WTC11 (cell line): ENCODE results near the gene COL4A2. TPM values are rescaled to one million over a fixed set of nuclear protein-coding genes. Genes with fewer than 3 reads are reported as not detected.

ENCODE experiments used
- ATAC-seq: fragments of 200-7000 bp; cut with Tn5 transposase; 2 replicates; pipeline ENCODE4 v1.10.0; 2021; ENCODE audit warnings: mild to moderate bottlenecking, moderate library complexity
- CTCF ChIA-PET: fragments of 300-600 bp; sonication (Branson Sonifier 250); formaldehyde crosslinking; loops from one replicate; lab custom pipeline; 2021; ENCODE audit warnings: antibody characterized with exemption; lab: Charles Lee
- POLR2A ChIA-PET: fragments of 350-600 bp; sonication (Branson Sonifier 250); formaldehyde crosslinking; loops from one replicate; lab custom pipeline; 2021; ENCODE audit warnings: antibody characterized with exemption; lab: Charles Lee
- DNase-seq: peaks from one replicate; pipeline ENCODE4 v3.0.0; 2021; ENCODE audit warnings: low spot score
- H3K27ac Mint-ChIP-seq: 2 replicates; pipeline ENCODE4 v1.8.0; 2021; ENCODE audit warnings: mixed read lengths
- H3K27me3 Mint-ChIP-seq: 2 replicates; pipeline ENCODE4 v1.8.0; 2021; ENCODE audit warnings: low read depth, mild to moderate bottlenecking, moderate library complexity, mixed read lengths
- H3K36me3 Mint-ChIP-seq: 2 replicates; pipeline ENCODE4 v1.8.0; 2021; ENCODE audit warnings: mixed read lengths
- H3K4me1 Mint-ChIP-seq: 2 replicates; pipeline ENCODE4 v1.8.0; 2022; ENCODE audit warnings: mixed read lengths
- H3K4me3 Mint-ChIP-seq: 2 replicates; pipeline ENCODE4 v1.8.0; 2021; ENCODE audit warnings: mild to moderate bottlenecking, moderate library complexity, mixed read lengths
- H3K9me3 Mint-ChIP-seq: 2 replicates; pipeline ENCODE4 v1.8.0; 2021; ENCODE audit warnings: mixed read lengths
- CBFB ChIP-seq: sonication (generic); formaldehyde crosslinking; IDR thresholded peaks from 2 replicates; pipeline ENCODE4 v1.8.1; 2022; ENCODE audit warnings: mild to moderate bottlenecking, low read depth, missing genetic modification reagents
- ELF4 ChIP-seq: sonication (generic); formaldehyde crosslinking; IDR thresholded peaks from 2 replicates; pipeline ENCODE4 v1.8.1; 2022; ENCODE audit warnings: low read depth, mild to moderate bottlenecking, moderate library complexity, missing genetic modification reagents
- ESRRA ChIP-seq: sonication (generic); formaldehyde crosslinking; IDR thresholded peaks from 2 replicates; pipeline ENCODE4 v1.8.1; 2022; ENCODE audit warnings: mild to moderate bottlenecking, missing genetic modification reagents, borderline replicate concordance
- FOXP1 ChIP-seq: sonication (generic); formaldehyde crosslinking; IDR thresholded peaks from 2 replicates; pipeline ENCODE4 v1.8.0; 2022; ENCODE audit warnings: missing genetic modification reagents, mild to moderate bottlenecking, moderate library complexity, borderline replicate concordance
- NFYB ChIP-seq: sonication (generic); formaldehyde crosslinking; conservative IDR thresholded peaks from 2 replicates; pipeline ENCODE4 v1.8.0; 2022; ENCODE audit warnings: low read depth, missing genetic modification reagents
- OVOL2 ChIP-seq: fragments of 250-450 bp; sonication (Bioruptor Pico); IDR thresholded peaks from 2 replicates; pipeline ENCODE4 v1.9.0; 2021; ENCODE audit warnings: mild to moderate bottlenecking, borderline replicate concordance
- SMAD3 ChIP-seq: sonication (generic); formaldehyde crosslinking; IDR thresholded peaks from 2 replicates; pipeline ENCODE4 v1.8.0; 2022; ENCODE audit warnings: missing genetic modification reagents, mild to moderate bottlenecking, borderline replicate concordance
- TCF7 ChIP-seq: sonication (generic); formaldehyde crosslinking; IDR thresholded peaks from 2 replicates; pipeline ENCODE4 v1.8.0; 2022; ENCODE audit warnings: mild to moderate bottlenecking, low read depth, missing genetic modification reagents, moderate library complexity
- TP53 ChIP-seq: sonication (generic); formaldehyde crosslinking; IDR thresholded peaks from 2 replicates; pipeline ENCODE4 v1.8.1; 2023; ENCODE audit warnings: mild to moderate bottlenecking, missing genetic modification reagents
- ZNF219 ChIP-seq: sonication (generic); formaldehyde crosslinking; IDR thresholded peaks from 2 replicates; pipeline ENCODE4 v1.8.0; 2023; ENCODE audit warnings: missing genetic modification reagents, mild to moderate bottlenecking, borderline replicate concordance
- ZNF263 ChIP-seq: sonication (generic); formaldehyde crosslinking; IDR thresholded peaks from 2 replicates; pipeline ENCODE4 v1.8.1; 2022; ENCODE audit warnings: low read depth, mild to moderate bottlenecking, moderate library complexity, missing genetic modification reagents
- ZNF317 ChIP-seq: sonication (generic); formaldehyde crosslinking; IDR thresholded peaks from 2 replicates; pipeline ENCODE4 v1.8.1; 2023; ENCODE audit warnings: low read depth, mild to moderate bottlenecking, moderate library complexity, missing genetic modification reagents, borderline replicate concordance
- ZNF396 ChIP-seq: fragments of 250-450 bp; sonication (Bioruptor Pico); IDR thresholded peaks from 2 replicates; pipeline ENCODE4 v1.8.0; 2021; ENCODE audit warnings: mild to moderate bottlenecking, moderate library complexity, borderline replicate concordance
- ZNF425 ChIP-seq: fragments of 250-450 bp; sonication (Bioruptor Pico); conservative IDR thresholded peaks from 2 replicates; pipeline ENCODE4 v1.9.0; 2021; ENCODE audit warnings: mild to moderate bottlenecking
- total RNA-seq: library from RNA; stranded (reverse); gene quantifications from 3 replicates; pipeline ENCODE4 v1.2.3, GENCODE V29; 2021
- TF ChIP-seq, protein P1 (sequence below): sonication (generic); formaldehyde crosslinking; IDR thresholded peaks from 2 replicates; pipeline ENCODE4 v1.8.1; 2023; ENCODE audit warnings: mild to moderate bottlenecking, missing genetic modification reagents, moderate library complexity
- TF ChIP-seq, protein P2 (sequence below): sonication (generic); formaldehyde crosslinking; IDR thresholded peaks from 2 replicates; pipeline ENCODE4 v1.8.1; 2023; ENCODE audit warnings: mild to moderate bottlenecking, missing genetic modification reagents, borderline replicate concordance
- TF ChIP-seq, protein P3 (sequence below): sonication (generic); formaldehyde crosslinking; IDR thresholded peaks from 2 replicates; pipeline ENCODE4 v1.8.1; 2023; ENCODE audit warnings: mild to moderate bottlenecking, moderate library complexity, missing genetic modification reagents
- TF ChIP-seq, protein P4 (sequence below): sonication (generic); formaldehyde crosslinking; conservative IDR thresholded peaks from 2 replicates; pipeline ENCODE4 v1.8.1; 2023; ENCODE audit warnings: mild to moderate bottlenecking, low read depth, missing genetic modification reagents, moderate library complexity

The COL4A2 gene
- total RNA-seq, 1 experiment from 2014 or later = 109 TPM

GRCh38 chr13:110408286-110408685 lies 101.2 kb downstream of the COL4A2 start:
- no peak for TF ChIP-seq FOXP1 (CRISPR knock-in tag)
- TF ChIP-seq SMAD3 (CRISPR knock-in tag) = no peak
- TF ChIP-seq, protein P1, sequence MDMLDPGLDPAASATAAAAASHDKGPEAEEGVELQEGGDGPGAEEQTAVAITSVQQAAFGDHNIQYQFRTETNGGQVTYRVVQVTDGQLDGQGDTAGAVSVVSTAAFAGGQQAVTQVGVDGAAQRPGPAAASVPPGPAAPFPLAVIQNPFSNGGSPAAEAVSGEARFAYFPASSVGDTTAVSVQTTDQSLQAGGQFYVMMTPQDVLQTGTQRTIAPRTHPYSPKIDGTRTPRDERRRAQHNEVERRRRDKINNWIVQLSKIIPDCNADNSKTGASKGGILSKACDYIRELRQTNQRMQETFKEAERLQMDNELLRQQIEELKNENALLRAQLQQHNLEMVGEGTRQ (CRISPR knock-in tag) = no peak
- no peak for TF ChIP-seq CBFB (CRISPR knock-in tag)
- TF ChIP-seq, protein P2, sequence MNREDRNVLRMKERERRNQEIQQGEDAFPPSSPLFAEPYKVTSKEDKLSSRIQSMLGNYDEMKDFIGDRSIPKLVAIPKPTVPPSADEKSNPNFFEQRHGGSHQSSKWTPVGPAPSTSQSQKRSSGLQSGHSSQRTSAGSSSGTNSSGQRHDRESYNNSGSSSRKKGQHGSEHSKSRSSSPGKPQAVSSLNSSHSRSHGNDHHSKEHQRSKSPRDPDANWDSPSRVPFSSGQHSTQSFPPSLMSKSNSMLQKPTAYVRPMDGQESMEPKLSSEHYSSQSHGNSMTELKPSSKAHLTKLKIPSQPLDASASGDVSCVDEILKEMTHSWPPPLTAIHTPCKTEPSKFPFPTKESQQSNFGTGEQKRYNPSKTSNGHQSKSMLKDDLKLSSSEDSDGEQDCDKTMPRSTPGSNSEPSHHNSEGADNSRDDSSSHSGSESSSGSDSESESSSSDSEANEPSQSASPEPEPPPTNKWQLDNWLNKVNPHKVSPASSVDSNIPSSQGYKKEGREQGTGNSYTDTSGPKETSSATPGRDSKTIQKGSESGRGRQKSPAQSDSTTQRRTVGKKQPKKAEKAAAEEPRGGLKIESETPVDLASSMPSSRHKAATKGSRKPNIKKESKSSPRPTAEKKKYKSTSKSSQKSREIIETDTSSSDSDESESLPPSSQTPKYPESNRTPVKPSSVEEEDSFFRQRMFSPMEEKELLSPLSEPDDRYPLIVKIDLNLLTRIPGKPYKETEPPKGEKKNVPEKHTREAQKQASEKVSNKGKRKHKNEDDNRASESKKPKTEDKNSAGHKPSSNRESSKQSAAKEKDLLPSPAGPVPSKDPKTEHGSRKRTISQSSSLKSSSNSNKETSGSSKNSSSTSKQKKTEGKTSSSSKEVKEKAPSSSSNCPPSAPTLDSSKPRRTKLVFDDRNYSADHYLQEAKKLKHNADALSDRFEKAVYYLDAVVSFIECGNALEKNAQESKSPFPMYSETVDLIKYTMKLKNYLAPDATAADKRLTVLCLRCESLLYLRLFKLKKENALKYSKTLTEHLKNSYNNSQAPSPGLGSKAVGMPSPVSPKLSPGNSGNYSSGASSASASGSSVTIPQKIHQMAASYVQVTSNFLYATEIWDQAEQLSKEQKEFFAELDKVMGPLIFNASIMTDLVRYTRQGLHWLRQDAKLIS = no peak
- TF ChIP-seq ZNF425 (CRISPR knock-in tag) = no peak
- no peak for TF ChIP-seq OVOL2 (CRISPR knock-in tag)
- TF ChIP-seq ZNF263 (CRISPR knock-in tag) = no peak
- TF ChIP-seq, protein P3, sequence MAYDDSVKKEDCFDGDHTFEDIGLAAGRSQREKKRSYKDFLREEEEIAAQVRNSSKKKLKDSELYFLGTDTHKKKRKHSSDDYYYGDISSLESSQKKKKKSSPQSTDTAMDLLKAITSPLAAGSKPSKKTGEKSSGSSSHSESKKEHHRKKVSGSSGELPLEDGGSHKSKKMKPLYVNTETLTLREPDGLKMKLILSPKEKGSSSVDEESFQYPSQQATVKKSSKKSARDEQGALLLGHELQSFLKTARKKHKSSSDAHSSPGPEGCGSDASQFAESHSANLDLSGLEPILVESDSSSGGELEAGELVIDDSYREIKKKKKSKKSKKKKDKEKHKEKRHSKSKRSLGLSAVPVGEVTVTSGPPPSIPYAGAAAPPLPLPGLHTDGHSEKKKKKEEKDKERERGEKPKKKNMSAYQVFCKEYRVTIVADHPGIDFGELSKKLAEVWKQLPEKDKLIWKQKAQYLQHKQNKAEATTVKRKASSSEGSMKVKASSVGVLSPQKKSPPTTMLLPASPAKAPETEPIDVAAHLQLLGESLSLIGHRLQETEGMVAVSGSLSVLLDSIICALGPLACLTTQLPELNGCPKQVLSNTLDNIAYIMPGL (CRISPR knock-in tag) = no peak
- no peak for TF ChIP-seq ZNF317
- no peak for TF ChIP-seq ZNF219
- no peak for TF ChIP-seq TCF7 (CRISPR knock-in tag)
- no peak for TF ChIP-seq TP53 (CRISPR knock-in tag)
- TF ChIP-seq ELF4 (CRISPR knock-in tag) = no peak
- TF ChIP-seq ZNF396 (CRISPR knock-in tag) = no peak
- TF ChIP-seq ESRRA (CRISPR knock-in tag) = no peak
- TF ChIP-seq, protein P4, sequence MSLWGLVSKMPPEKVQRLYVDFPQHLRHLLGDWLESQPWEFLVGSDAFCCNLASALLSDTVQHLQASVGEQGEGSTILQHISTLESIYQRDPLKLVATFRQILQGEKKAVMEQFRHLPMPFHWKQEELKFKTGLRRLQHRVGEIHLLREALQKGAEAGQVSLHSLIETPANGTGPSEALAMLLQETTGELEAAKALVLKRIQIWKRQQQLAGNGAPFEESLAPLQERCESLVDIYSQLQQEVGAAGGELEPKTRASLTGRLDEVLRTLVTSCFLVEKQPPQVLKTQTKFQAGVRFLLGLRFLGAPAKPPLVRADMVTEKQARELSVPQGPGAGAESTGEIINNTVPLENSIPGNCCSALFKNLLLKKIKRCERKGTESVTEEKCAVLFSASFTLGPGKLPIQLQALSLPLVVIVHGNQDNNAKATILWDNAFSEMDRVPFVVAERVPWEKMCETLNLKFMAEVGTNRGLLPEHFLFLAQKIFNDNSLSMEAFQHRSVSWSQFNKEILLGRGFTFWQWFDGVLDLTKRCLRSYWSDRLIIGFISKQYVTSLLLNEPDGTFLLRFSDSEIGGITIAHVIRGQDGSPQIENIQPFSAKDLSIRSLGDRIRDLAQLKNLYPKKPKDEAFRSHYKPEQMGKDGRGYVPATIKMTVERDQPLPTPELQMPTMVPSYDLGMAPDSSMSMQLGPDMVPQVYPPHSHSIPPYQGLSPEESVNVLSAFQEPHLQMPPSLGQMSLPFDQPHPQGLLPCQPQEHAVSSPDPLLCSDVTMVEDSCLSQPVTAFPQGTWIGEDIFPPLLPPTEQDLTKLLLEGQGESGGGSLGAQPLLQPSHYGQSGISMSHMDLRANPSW (CRISPR knock-in tag) = no peak
- no peak for TF ChIP-seq NFYB (CRISPR knock-in tag)
- CTCF ChIA-PET = interaction anchor here (1.0 kb wide), 1 partner anchor 55 kb away, joined by 4 read pairs; no protein-coding TSS in a partner anchor
- DNase-seq (no peak), ATAC-seq (no peak)
- no peak overlapping the region for H3K27ac Mint-ChIP-seq
- H3K4me3 Mint-ChIP-seq = no peak overlapping the region
- H3K27me3 Mint-ChIP-seq = no peaks in the 10 kb centered on the region
- no peaks in the 10 kb centered on the region for H3K9me3 Mint-ChIP-seq
- H3K4me1 Mint-ChIP-seq = peaks cover 27% of the 10 kb centered on the region
- H3K36me3 Mint-ChIP-seq = no peaks in the 10 kb centered on the region
- POLR2A ChIA-PET = no interaction called here
